PC-3 (cell line): Measurements from ENCODE around the gene CHRND.

Experiments used
- CTCF ChIP-seq: fragments of 300-600 bp; sonication (generic); conservative IDR thresholded peaks from 2 replicates; pipeline ENCODE4 v1.5.1; 2017; ENCODE audit warnings: antibody characterized with exemption, low read depth, mild to moderate bottlenecking, low read length
- EZH2 ChIP-seq: fragments of 300-600 bp; sonication (generic); IDR thresholded peaks from one replicate; pipeline ENCODE4 v1.6.1; 2017; ENCODE audit warnings: antibody characterized with exemption, mild to moderate bottlenecking, low read length; ENCODE audit not compliant: unreplicated experiment

GRCh38 chr2:232487385-232488096, 38.4 kb upstream of the CHRND start, which contains the start of gene ECEL1:
- TF ChIP-seq CTCF (no peak), EZH2 (no peak)
